Measurements from ENCODE around the gene DHRS1.
A peak's percentile ranks its signal among the peaks of the same experiment; 100 is the strongest.
"Not testable (repeated sequence)": the region's sequence is repeated elsewhere in the genome, so short reads cannot be mapped to it uniquely, and the experiment has no call there.

DHRS1 gene

GRCh38 chr14:24299255-24300191 lies at the start of gene DHRS1, which contains the start of gene NOP9:
TSS of gene DHRS1 (minus strand) at chr14:24299780. CDS start at chr14:24299106, 674 bp downstream.
TSS of gene NOP9 (plus strand) at chr14:24299850. CDS start at chr14:24299955, 105 bp downstream.
- peak; percentile 84 for DNase-seq

- DNase-seq = no peak
Observed at GRCh38 chr14:24348186-24348585, 48.6 kb upstream of the DHRS1 start.

GRCh38 chr14:24347134-24347533 lies 47.6 kb upstream of the DHRS1 start:
- no peak for DNase-seq

GRCh38 chr14:24343795-24344660 lies 44.4 kb upstream of the DHRS1 start:
- no peak for DNase-seq

GRCh38 chr14:24342889-24343288 lies 43.3 kb upstream of the DHRS1 start:
- DNase-seq = no peak

GRCh38 chr14:24340606-24341005 lies 41.0 kb upstream of the DHRS1 start:
- DNase-seq = no peak

GRCh38 chr14:24339284-24340151 lies 39.9 kb upstream of the DHRS1 start, which contains the start of gene RIPK3:
TSS of gene RIPK3 (minus strand) at chr14:24339991. CDS start at chr14:24339826, 165 bp downstream.
- peak; percentile 65 for DNase-seq

GRCh38 chr14:24338843-24339242 lies 39.3 kb upstream of the DHRS1 start:
- no peak for DNase-seq

GRCh38 chr14:24337824-24338175 lies 38.2 kb upstream of the DHRS1 start:
- DNase-seq = no peak

GRCh38 chr14:24337144-24337823 lies 37.7 kb upstream of the DHRS1 start:
- no peak for DNase-seq

- no peak for DNase-seq
Observed at GRCh38 chr14:24335461-24336171, 36.0 kb upstream of the DHRS1 start.

GRCh38 chr14:24334431-24335291 lies 35.1 kb upstream of the DHRS1 start, which contains the start of gene ADCY4:
TSS of gene ADCY4 (minus strand) at chr14:24335071. CDS start at chr14:24334652, 419 bp downstream.
- peak; percentile 14 for DNase-seq

GRCh38 chr14:24332268-24332993 lies 32.9 kb upstream of the DHRS1 start:
- DNase-seq = peak; percentile 82

- DNase-seq = no peak
Observed at GRCh38 chr14:24331731-24332267, 32.2 kb upstream of the DHRS1 start.

- no peak for DNase-seq
Observed at GRCh38 chr14:24330973-24331674, 31.5 kb upstream of the DHRS1 start.

- DNase-seq = peak; percentile 67
Observed at GRCh38 chr14:24329736-24330135, 30.2 kb upstream of the DHRS1 start.

GRCh38 chr14:24329073-24329663 lies 29.6 kb upstream of the DHRS1 start:
- DNase-seq = no peak

- not testable (repeated sequence) for DNase-seq
Observed at GRCh38 chr14:24327914-24328313, 28.3 kb upstream of the DHRS1 start.

Measured in stimulated activated naive CD4-positive, alpha-beta T cell treated with Interleukin-2 at 50 U/mL for 16 hours (primary cell).